HepG2 (cell line): ENCODE measurements around the gene TTC6. TPM values are rescaled to one million over a fixed set of nuclear protein-coding genes. Genes with fewer than 3 reads are reported as not detected.

Source experiments
- ARNT ChIP-seq: fragments of 450-650 bp; IDR thresholded peaks from 2 replicates; pipeline ENCODE4 v1.6.1; 2017
- ESRRA ChIP-seq: sonication (generic); formaldehyde crosslinking; IDR thresholded peaks from 2 replicates; pipeline ENCODE4 v1.5.1; 2020; ENCODE audit warnings: mild to moderate bottlenecking, low read depth, missing genetic modification reagents
- FOSL1 ChIP-seq: sonication (generic); formaldehyde crosslinking; IDR thresholded peaks from 2 replicates; pipeline ENCODE4 v1.9.0; 2021; ENCODE audit warnings: missing genetic modification reagents, borderline replicate concordance
- MED8 ChIP-seq: sonication (generic); formaldehyde crosslinking; IDR thresholded peaks from 2 replicates; pipeline ENCODE4 v1.8.1; 2023; ENCODE audit warnings: mild to moderate bottlenecking, missing genetic modification reagents; ENCODE audit not compliant: insufficient replicate concordance
- MEIS2 ChIP-seq: sonication (generic); formaldehyde crosslinking; IDR thresholded peaks from 2 replicates; pipeline ENCODE4 v1.9.0; 2021; ENCODE audit warnings: mild to moderate bottlenecking, missing genetic modification reagents
- MTF2 ChIP-seq: sonication (generic); formaldehyde crosslinking; IDR thresholded peaks from 2 replicates; pipeline ENCODE4 v1.5.0; 2020; ENCODE audit warnings: missing genetic modification reagents, borderline replicate concordance
- MXD4 ChIP-seq: IDR thresholded peaks from 2 replicates; pipeline ENCODE4 v1.6.1; 2016; ENCODE audit warnings: mild to moderate bottlenecking, missing biosample characterization, missing genetic modification reagents
- NFKB2 ChIP-seq: sonication (generic); formaldehyde crosslinking; IDR thresholded peaks from 2 replicates; pipeline ENCODE4 v1.4.0; 2020; ENCODE audit warnings: missing genetic modification reagents, borderline replicate concordance
- PAX8 ChIP-seq: sonication (generic); formaldehyde crosslinking; IDR thresholded peaks from 2 replicates; pipeline ENCODE4 v1.8.0; 2022; ENCODE audit warnings: mild to moderate bottlenecking, missing genetic modification reagents, borderline replicate concordance
- POGZ ChIP-seq: sonication (generic); formaldehyde crosslinking; IDR thresholded peaks from 2 replicates; pipeline ENCODE4 v1.4.0; 2020; ENCODE audit warnings: mild to moderate bottlenecking, missing genetic modification reagents
- TOE1 ChIP-seq: sonication (generic); formaldehyde crosslinking; IDR thresholded peaks from 2 replicates; pipeline ENCODE4 v1.4.0; 2020; ENCODE audit warnings: mild to moderate bottlenecking, missing genetic modification reagents
- ZBTB7B ChIP-seq: sonication (generic); formaldehyde crosslinking; IDR thresholded peaks from 2 replicates; pipeline ENCODE4 v1.4.0; 2020; ENCODE audit warnings: missing genetic modification reagents
- ZNF136 ChIP-seq: sonication (generic); formaldehyde crosslinking; IDR thresholded peaks from 2 replicates; pipeline ENCODE4 v1.8.1; 2022; ENCODE audit warnings: low read depth, mild to moderate bottlenecking, moderate library complexity, missing genetic modification reagents
- ZNF24 ChIP-seq: fragments of 450-650 bp; IDR thresholded peaks from 2 replicates; pipeline ENCODE4 v1.6.1; 2017; ENCODE audit warnings: antibody characterized with exemption, mild to moderate bottlenecking
- ZNF451 ChIP-seq: sonication (generic); formaldehyde crosslinking; IDR thresholded peaks from 2 replicates; pipeline ENCODE4 v1.5.0; 2020; ENCODE audit warnings: mild to moderate bottlenecking, missing genetic modification reagents
- ZNF460 ChIP-seq: sonication (generic); formaldehyde crosslinking; IDR thresholded peaks from 2 replicates; pipeline ENCODE4 v1.5.1; 2020; ENCODE audit warnings: missing genetic modification reagents, mild to moderate bottlenecking, borderline replicate concordance
- ZNF557 ChIP-seq: sonication (generic); formaldehyde crosslinking; IDR thresholded peaks from 2 replicates; pipeline ENCODE4 v1.4.0; 2020; ENCODE audit warnings: missing genetic modification reagents
- ZNF775 ChIP-seq: sonication (generic); formaldehyde crosslinking; IDR thresholded peaks from 2 replicates; pipeline ENCODE4 v1.4.0; 2020; ENCODE audit warnings: missing genetic modification reagents, mild to moderate bottlenecking, moderate library complexity, borderline replicate concordance
- polyA plus RNA-seq, 8 experiments: library from polyadenylated mRNA; depleted of rRNA in 3 of 8; stranded (reverse) in 7 of 8; unstranded in 1 of 8; fragments of >200 nt; fragmentation: Illumina TruSeq in 4 of 8; extraction: Trizol in 4 of 8; gene quantifications; 2 replicates each; pipeline versions ENCODE4 v1.2.1 to v1.2.3, GENCODE V29; 2011 to 2016; ENCODE audit warnings: low read depth in 4 of 8, missing spikeins in 1 of 8, mixed read lengths in 1 of 8; ENCODE audit not compliant: insufficient read depth in 1 of 8
- total RNA-seq, 5 experiments: library from RNA; depleted of rRNA; stranded (reverse); fragments of >200 nt; fragmentation: Illumina TruSeq; extraction: Trizol; gene quantifications; 2 replicates each; pipeline ENCODE4 v1.2.3, GENCODE V29; 2016; ENCODE audit warnings: low read depth in 1 of 5
- TF ChIP-seq, protein P1 (sequence below): IDR thresholded peaks from 2 replicates; pipeline ENCODE4 v1.6.1; 2016; ENCODE audit warnings: mild to moderate bottlenecking, missing biosample characterization, missing genetic modification reagents
- TF ChIP-seq, protein P2 (sequence below): sonication (generic); formaldehyde crosslinking; IDR thresholded peaks from 2 replicates; pipeline ENCODE4 v1.8.1; 2023; ENCODE audit warnings: missing genetic modification reagents, inconsistent platforms, borderline replicate concordance
- TF ChIP-seq, protein P3 (sequence below): sonication (generic); formaldehyde crosslinking; IDR thresholded peaks from 2 replicates; pipeline ENCODE4 v1.4.0; 2020; ENCODE audit warnings: missing genetic modification reagents
- TF ChIP-seq, protein P4 (sequence below): sonication (generic); formaldehyde crosslinking; IDR thresholded peaks from 2 replicates; pipeline ENCODE4 v1.4.0; 2020; ENCODE audit warnings: missing genetic modification reagents, mild to moderate bottlenecking, borderline replicate concordance

The TTC6 gene
- total and polyA plus RNA-seq, 2 of the 13 experiments (the other 11 are each of a cell fraction or from before 2014, with no cell fraction given): 9.3 to 27.4 TPM

DNA sequence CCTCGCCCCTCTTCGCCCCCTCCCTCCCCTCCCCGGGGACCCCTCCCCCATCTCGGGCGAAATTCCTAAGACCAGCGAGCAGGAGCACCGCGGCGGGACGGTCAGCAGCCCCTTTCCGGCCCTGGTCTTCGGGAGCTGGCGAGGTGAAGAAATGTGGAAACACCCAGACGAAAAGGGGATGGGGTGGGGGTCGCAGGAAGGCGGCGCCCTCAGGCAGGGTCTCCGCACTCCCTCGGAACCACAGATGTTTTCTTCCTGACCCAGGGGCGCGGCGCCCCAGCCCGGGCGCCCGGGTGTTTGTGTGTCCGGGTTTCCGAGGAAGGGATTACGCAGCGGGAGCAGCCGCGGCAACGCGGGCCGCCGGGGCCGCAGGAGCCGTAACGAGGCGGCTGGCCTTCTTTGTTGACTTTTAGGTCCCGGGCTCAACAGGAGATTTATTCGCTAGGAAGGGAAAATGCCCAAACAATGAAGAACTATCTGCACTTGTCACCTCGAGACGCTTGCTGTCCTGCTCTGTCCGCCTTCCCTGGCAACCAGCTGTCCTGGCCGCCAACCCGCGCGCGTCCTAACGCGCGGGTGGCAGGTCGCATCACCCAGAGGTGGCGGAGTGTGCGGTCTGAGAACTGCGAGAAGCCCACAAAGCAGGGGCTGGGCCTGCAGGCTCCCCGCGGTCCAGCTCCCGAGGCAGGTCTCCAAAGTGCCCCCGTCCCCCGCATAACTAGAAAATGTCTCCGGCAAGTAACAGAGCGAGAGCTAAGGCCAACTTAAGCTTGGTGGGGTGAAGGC lies 7.4 kb upstream of the TTC6 start (continued):
- TF ChIP-seq ZNF460 (CRISPR knock-in tag): no peak
- TF ChIP-seq NFKB2: peak; percentile 87; the same call in 1 of the 2 replicates
- no peak for TF ChIP-seq ZNF24
- TF ChIP-seq, protein P1, sequence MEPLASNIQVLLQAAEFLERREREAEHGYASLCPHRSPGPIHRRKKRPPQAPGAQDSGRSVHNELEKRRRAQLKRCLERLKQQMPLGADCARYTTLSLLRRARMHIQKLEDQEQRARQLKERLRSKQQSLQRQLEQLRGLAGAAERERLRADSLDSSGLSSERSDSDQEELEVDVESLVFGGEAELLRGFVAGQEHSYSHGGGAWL (CRISPR knock-in tag): peak; percentile 91
- peak; percentile 68 for TF ChIP-seq MED8 (CRISPR knock-in tag)
- TF ChIP-seq TOE1: peak; percentile 94; the same call in 1 of the 2 replicates
- no peak for TF ChIP-seq ARNT
- peak; percentile 87; the same call in 1 of the 2 replicates for TF ChIP-seq ZNF451 (CRISPR knock-in tag)
- TF ChIP-seq MEIS2 (CRISPR knock-in tag): peak; percentile 44; the same call in 1 of the 2 replicates
- 0 out of 2 replicates have a peak, but pooled peaks have one; percentile 56 for TF ChIP-seq ZNF136
- peak; percentile 82; the same call in 1 of the 2 replicates for TF ChIP-seq ZNF775 (CRISPR knock-in tag)
- TF ChIP-seq ZNF557: no peak
- TF ChIP-seq MXD4: peak; percentile 68; the same call in 1 of the 2 replicates
- TF ChIP-seq ESRRA (CRISPR knock-in tag): peak; percentile 65; the same call in 1 of the 2 replicates
- TF ChIP-seq, protein P2, sequence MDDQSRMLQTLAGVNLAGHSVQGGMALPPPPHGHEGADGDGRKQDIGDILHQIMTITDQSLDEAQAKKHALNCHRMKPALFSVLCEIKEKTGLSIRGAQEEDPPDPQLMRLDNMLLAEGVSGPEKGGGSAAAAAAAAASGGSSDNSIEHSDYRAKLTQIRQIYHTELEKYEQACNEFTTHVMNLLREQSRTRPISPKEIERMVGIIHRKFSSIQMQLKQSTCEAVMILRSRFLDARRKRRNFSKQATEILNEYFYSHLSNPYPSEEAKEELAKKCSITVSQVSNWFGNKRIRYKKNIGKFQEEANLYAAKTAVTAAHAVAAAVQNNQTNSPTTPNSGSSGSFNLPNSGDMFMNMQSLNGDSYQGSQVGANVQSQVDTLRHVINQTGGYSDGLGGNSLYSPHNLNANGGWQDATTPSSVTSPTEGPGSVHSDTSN (CRISPR knock-in tag): peak; percentile 84; the same call in 1 of the 2 replicates
- TF ChIP-seq, protein P3, sequence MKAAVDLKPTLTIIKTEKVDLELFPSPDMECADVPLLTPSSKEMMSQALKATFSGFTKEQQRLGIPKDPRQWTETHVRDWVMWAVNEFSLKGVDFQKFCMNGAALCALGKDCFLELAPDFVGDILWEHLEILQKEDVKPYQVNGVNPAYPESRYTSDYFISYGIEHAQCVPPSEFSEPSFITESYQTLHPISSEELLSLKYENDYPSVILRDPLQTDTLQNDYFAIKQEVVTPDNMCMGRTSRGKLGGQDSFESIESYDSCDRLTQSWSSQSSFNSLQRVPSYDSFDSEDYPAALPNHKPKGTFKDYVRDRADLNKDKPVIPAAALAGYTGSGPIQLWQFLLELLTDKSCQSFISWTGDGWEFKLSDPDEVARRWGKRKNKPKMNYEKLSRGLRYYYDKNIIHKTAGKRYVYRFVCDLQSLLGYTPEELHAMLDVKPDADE (CRISPR knock-in tag): 0 out of 2 replicates have a peak, but pooled peaks have one; percentile 2
- TF ChIP-seq, protein P4, sequence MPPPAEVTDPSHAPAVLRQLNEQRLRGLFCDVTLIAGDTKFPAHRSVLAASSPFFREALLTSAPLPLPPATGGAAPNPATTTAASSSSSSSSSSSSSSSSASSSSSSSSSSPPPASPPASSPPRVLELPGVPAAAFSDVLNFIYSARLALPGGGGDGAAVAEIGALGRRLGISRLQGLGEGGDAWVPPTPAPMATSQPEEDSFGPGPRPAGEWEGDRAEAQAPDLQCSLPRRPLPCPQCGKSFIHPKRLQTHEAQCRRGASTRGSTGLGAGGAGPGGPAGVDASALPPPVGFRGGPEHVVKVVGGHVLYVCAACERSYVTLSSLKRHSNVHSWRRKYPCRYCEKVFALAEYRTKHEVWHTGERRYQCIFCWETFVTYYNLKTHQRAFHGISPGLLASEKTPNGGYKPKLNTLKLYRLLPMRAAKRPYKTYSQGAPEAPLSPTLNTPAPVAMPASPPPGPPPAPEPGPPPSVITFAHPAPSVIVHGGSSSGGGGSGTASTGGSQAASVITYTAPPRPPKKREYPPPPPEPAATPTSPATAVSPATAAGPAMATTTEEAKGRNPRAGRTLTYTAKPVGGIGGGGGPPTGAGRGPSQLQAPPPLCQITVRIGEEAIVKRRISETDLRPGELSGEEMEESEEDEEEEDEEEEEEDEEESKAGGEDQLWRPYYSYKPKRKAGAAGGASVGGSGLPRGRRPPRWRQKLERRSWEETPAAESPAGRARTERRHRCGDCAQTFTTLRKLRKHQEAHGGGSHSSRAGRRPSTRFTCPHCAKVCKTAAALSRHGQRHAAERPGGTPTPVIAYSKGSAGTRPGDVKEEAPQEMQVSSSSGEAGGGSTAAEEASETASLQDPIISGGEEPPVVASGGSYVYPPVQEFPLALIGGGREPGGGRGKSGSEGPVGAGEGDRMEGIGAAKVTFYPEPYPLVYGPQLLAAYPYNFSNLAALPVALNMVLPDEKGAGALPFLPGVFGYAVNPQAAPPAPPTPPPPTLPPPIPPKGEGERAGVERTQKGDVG (CRISPR knock-in tag): peak; percentile 85; the same call in 1 of the 2 replicates
- TF ChIP-seq MTF2: peak; percentile 97
- peak; percentile 74; the same call in 1 of the 2 replicates for TF ChIP-seq POGZ
- no peak; the same call in 1 of the 2 replicates for TF ChIP-seq PAX8 (CRISPR knock-in tag)
- TF ChIP-seq ZBTB7B (CRISPR knock-in tag): peak; percentile 80
- peak; percentile 60; the same call in 1 of the 2 replicates for TF ChIP-seq FOSL1 (CRISPR knock-in tag)
